Measurements from ENCODE around the gene PAOX. TPM values are rescaled to one million over a fixed set of nuclear protein-coding genes. Genes with fewer than 3 reads are reported as not detected.

The PAOX gene
- total and polyA plus RNA-seq, 2 of the 13 experiments (the other 11 are each of a cell fraction or from before 2014, with no cell fraction given), result 0.49 to 0.77 TPM

- TF ChIP-seq, protein P1, sequence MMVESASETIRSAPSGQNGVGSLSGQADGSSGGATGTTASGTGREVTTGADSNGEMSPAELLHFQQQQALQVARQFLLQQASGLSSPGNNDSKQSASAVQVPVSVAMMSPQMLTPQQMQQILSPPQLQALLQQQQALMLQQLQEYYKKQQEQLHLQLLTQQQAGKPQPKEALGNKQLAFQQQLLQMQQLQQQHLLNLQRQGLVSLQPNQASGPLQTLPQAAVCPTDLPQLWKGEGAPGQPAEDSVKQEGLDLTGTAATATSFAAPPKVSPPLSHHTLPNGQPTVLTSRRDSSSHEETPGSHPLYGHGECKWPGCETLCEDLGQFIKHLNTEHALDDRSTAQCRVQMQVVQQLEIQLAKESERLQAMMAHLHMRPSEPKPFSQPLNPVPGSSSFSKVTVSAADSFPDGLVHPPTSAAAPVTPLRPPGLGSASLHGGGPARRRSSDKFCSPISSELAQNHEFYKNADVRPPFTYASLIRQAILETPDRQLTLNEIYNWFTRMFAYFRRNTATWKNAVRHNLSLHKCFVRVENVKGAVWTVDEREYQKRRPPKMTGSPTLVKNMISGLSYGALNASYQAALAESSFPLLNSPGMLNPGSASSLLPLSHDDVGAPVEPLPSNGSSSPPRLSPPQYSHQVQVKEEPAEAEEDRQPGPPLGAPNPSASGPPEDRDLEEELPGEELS (CRISPR knock-in tag; IDR thresholded peaks at IDR 0.05), result no peak
- TF ChIP-seq, protein P2, sequence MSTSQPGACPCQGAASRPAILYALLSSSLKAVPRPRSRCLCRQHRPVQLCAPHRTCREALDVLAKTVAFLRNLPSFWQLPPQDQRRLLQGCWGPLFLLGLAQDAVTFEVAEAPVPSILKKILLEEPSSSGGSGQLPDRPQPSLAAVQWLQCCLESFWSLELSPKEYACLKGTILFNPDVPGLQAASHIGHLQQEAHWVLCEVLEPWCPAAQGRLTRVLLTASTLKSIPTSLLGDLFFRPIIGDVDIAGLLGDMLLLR (CRISPR knock-in tag; IDR thresholded peaks at IDR 0.05), result no peak
- 0 out of 2 replicates have a peak, but pooled peaks have one; percentile 28 for TF ChIP-seq ZSCAN31 (CRISPR knock-in tag; IDR thresholded peaks at IDR 0.05; ENCODE audit: low read depth)
- TF ChIP-seq, protein P3, sequence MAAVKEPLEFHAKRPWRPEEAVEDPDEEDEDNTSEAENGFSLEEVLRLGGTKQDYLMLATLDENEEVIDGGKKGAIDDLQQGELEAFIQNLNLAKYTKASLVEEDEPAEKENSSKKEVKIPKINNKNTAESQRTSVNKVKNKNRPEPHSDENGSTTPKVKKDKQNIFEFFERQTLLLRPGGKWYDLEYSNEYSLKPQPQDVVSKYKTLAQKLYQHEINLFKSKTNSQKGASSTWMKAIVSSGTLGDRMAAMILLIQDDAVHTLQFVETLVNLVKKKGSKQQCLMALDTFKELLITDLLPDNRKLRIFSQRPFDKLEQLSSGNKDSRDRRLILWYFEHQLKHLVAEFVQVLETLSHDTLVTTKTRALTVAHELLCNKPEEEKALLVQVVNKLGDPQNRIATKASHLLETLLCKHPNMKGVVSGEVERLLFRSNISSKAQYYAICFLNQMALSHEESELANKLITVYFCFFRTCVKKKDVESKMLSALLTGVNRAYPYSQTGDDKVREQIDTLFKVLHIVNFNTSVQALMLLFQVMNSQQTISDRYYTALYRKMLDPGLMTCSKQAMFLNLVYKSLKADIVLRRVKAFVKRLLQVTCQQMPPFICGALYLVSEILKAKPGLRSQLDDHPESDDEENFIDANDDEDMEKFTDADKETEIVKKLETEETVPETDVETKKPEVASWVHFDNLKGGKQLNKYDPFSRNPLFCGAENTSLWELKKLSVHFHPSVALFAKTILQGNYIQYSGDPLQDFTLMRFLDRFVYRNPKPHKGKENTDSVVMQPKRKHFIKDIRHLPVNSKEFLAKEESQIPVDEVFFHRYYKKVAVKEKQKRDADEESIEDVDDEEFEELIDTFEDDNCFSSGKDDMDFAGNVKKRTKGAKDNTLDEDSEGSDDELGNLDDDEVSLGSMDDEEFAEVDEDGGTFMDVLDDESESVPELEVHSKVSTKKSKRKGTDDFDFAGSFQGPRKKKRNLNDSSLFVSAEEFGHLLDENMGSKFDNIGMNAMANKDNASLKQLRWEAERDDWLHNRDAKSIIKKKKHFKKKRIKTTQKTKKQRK (IDR thresholded peaks at IDR 0.05; ENCODE audit: low read length), result no peak
- TF ChIP-seq KDM2A (CRISPR knock-in tag; IDR thresholded peaks at IDR 0.05; ENCODE audit: borderline replicate concordance, low read depth), result no peak
- TF ChIP-seq MAFK (conservative IDR thresholded peaks at IDR 0.05 in 1 of 2, IDR thresholded peaks at IDR 0.05 in 1 of 2; ENCODE audit: low read length in 2 of 2), result no peak
- 0 out of 2 replicates have a peak, but pooled peaks have one; percentile 50 for TF ChIP-seq FOXK1 (CRISPR knock-in tag; IDR thresholded peaks at IDR 0.05; ENCODE audit: borderline replicate concordance, low read depth)
- TF ChIP-seq PHF8 (CRISPR knock-in tag; IDR thresholded peaks at IDR 0.05), result peak; percentile 43; the same call in 1 of the 2 replicates
- peak; percentile 55 for TF ChIP-seq ZNF501 (CRISPR knock-in tag; IDR thresholded peaks at IDR 0.05)
- TF ChIP-seq TEF (CRISPR knock-in tag; IDR thresholded peaks at IDR 0.05), result no peak
- TF ChIP-seq TGIF2 (CRISPR knock-in tag; IDR thresholded peaks at IDR 0.05), result no peak
- TF ChIP-seq, protein P4, sequence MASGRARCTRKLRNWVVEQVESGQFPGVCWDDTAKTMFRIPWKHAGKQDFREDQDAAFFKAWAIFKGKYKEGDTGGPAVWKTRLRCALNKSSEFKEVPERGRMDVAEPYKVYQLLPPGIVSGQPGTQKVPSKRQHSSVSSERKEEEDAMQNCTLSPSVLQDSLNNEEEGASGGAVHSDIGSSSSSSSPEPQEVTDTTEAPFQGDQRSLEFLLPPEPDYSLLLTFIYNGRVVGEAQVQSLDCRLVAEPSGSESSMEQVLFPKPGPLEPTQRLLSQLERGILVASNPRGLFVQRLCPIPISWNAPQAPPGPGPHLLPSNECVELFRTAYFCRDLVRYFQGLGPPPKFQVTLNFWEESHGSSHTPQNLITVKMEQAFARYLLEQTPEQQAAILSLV (CRISPR knock-in tag; IDR thresholded peaks at IDR 0.05; ENCODE audit: borderline replicate concordance), result peak; percentile 49; the same call in 1 of the 2 replicates
- TF ChIP-seq PHB2 (IDR thresholded peaks at IDR 0.05; ENCODE audit: partially characterized antibody), result no peak
- TF ChIP-seq ZNF234 (CRISPR knock-in tag; conservative IDR thresholded peaks at IDR 0.05), result no peak
- no peak for TF ChIP-seq RORA (CRISPR knock-in tag; IDR thresholded peaks at IDR 0.05)
- TF ChIP-seq NRL (CRISPR knock-in tag; IDR thresholded peaks at IDR 0.05; ENCODE audit: borderline replicate concordance), result no peak; the same call in 1 of the 2 replicates
- TF ChIP-seq ZNF546 (CRISPR knock-in tag; conservative IDR thresholded peaks at IDR 0.05), result no peak
- no peak for TF ChIP-seq FOXO4 (CRISPR knock-in tag; conservative IDR thresholded peaks at IDR 0.05)
- TF ChIP-seq SMARCE1 (IDR thresholded peaks at IDR 0.05; ENCODE audit: borderline replicate concordance), result no peak
- TF ChIP-seq ZNF564 (CRISPR knock-in tag; IDR thresholded peaks at IDR 0.05), result no peak
Observed at GRCh38 chr10:133378251-133379096, 588 bp upstream of the PAOX start (continued).

All from HepG2 (cell line).